Hepatocyte (in vitro differentiated cells): ENCODE results near the gene PTPRN2. TPM values are rescaled to one million over a fixed set of nuclear protein-coding genes. Genes with fewer than 3 reads are reported as not detected.

ENCODE experiments used
- DNase-seq: peaks from one replicate; pipeline ENCODE4 v3.0.0-alpha.2; 2016; ENCODE audit warnings: low spot score
- H2AFZ ChIP-seq: fragments of 200-600 bp; sonication (generic); 2 replicates; pipeline ENCODE4 v1.6.0; 2016; ENCODE audit warnings: antibody characterized with exemption, mild to moderate bottlenecking
- H3K27ac ChIP-seq: fragments of 200-600 bp; sonication (generic); 2 replicates; pipeline ENCODE4 v1.5.1; 2016; ENCODE audit warnings: mild to moderate bottlenecking
- H3K27me3 ChIP-seq: fragments of 200-600 bp; sonication (generic); 2 replicates; pipeline ENCODE4 v1.6.1; 2016
- H3K36me3 ChIP-seq: fragments of 200-600 bp; sonication (generic); replicated peaks from 2 replicates; pipeline ENCODE4 v1.5.1; 2016; ENCODE audit warnings: low read depth; ENCODE audit not compliant: insufficient read depth
- H3K4me1 ChIP-seq: fragments of 200-600 bp; sonication (generic); 2 replicates; pipeline ENCODE4 v1.5.1; 2016; ENCODE audit warnings: mild to moderate bottlenecking, moderate library complexity; ENCODE audit not compliant: insufficient read depth
- H3K4me2 ChIP-seq: fragments of 200-600 bp; sonication (generic); 2 replicates; pipeline ENCODE4 v1.6.0; 2016
- H3K4me3 ChIP-seq: fragments of 200-600 bp; sonication (generic); 2 replicates; pipeline ENCODE4 v1.5.1; 2016; ENCODE audit warnings: mild to moderate bottlenecking
- H3K79me2 ChIP-seq: fragments of 200-600 bp; sonication (generic); 2 replicates; pipeline ENCODE4 v1.6.0; 2017; ENCODE audit warnings: mild to moderate bottlenecking
- H3K9me2 ChIP-seq: fragments of 200-600 bp; sonication (generic); replicated peaks from 2 replicates; pipeline ENCODE4 v1.6.0; 2017; ENCODE audit warnings: mild to moderate bottlenecking; ENCODE audit not compliant: insufficient read depth
- H3K9me3 ChIP-seq: fragments of 200-600 bp; sonication (generic); 2 replicates; pipeline ENCODE4 v1.5.1; 2016; ENCODE audit warnings: low read depth, mild to moderate bottlenecking
- H4K20me1 ChIP-seq: fragments of 200-600 bp; sonication (generic); 2 replicates; pipeline ENCODE4 v1.6.0; 2016; ENCODE audit warnings: mild to moderate bottlenecking; ENCODE audit not compliant: insufficient read depth, poor library complexity, severe bottlenecking
- EZH2 ChIP-seq: fragments of 200-600 bp; sonication (generic); IDR thresholded peaks from 2 replicates; pipeline ENCODE4 v1.6.1; 2016; ENCODE audit warnings: antibody characterized with exemption, mild to moderate bottlenecking, borderline replicate concordance
- EZH2phosphoT487 ChIP-seq: fragments of 200-600 bp; sonication (generic); IDR thresholded peaks from one replicate; pipeline ENCODE4 v1.6.1; 2018; ENCODE audit warnings: antibody characterized with exemption, mild to moderate bottlenecking, low read depth, moderate library complexity; ENCODE audit not compliant: unreplicated experiment, severe bottlenecking
- WGBS: methylation state at CpG from one replicate; pipeline ENCODE4 v1.1.6; 2016; ENCODE audit warnings: low lambda C conversion rate; ENCODE audit errors: missing lambda C conversion rate; 5-methylcytosine and 5-hydroxymethylcytosine counted together
- polyA plus RNA-seq: library from polyadenylated mRNA; unstranded; fragments of >200 nt; fragmentation: Nextera tagmentation; extraction: Ambion mirVana; gene quantifications from 2 replicates; pipeline ENCODE4 v1.2.1, GENCODE V29; 2016
- total RNA-seq: library from RNA; depleted of rRNA; stranded (reverse); fragments of >200 nt; gene quantifications from 2 replicates; pipeline ENCODE4 v1.2.3, GENCODE V29; 2014
- TF ChIP-seq, protein P1 (sequence below): fragments of 200-600 bp; sonication (generic); IDR thresholded peaks from 2 replicates; pipeline ENCODE4 v1.5.1; 2016; ENCODE audit warnings: antibody characterized with exemption, mild to moderate bottlenecking; ENCODE audit not compliant: poor library complexity

Gene PTPRN2
- total and polyA plus RNA-seq, 2 experiments from 2014 or later = 2.1 to 3.3 TPM

DNA sequence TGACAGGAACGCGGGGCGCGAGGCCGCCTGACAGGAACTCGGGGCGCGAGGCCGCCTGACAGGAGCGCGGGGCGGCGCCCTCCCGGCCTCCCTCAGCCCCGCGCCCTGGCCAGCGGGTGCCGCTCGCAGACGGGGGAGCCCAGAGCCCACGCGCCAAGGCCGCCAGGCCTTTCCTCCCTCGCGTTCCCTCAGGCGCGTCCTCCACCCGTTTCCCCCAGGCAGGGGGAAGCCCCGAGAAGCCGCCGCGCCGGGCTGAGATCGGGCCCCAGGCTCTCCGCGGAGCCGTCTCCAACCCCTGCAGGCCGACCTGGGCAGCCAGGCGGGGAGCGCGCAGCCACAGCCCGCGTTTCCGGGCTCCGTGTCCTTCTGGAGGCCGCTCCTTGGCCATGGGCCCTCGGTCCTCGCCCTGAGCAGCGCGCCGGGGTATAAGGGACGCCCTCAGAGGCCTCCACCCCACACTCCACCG is 17.7 kb downstream of the PTPRN2 start:
- no peak for DNase-seq
- TF ChIP-seq EZH2phosphoT487 (no peak), EZH2 (no peak)
- TF ChIP-seq, protein P1, sequence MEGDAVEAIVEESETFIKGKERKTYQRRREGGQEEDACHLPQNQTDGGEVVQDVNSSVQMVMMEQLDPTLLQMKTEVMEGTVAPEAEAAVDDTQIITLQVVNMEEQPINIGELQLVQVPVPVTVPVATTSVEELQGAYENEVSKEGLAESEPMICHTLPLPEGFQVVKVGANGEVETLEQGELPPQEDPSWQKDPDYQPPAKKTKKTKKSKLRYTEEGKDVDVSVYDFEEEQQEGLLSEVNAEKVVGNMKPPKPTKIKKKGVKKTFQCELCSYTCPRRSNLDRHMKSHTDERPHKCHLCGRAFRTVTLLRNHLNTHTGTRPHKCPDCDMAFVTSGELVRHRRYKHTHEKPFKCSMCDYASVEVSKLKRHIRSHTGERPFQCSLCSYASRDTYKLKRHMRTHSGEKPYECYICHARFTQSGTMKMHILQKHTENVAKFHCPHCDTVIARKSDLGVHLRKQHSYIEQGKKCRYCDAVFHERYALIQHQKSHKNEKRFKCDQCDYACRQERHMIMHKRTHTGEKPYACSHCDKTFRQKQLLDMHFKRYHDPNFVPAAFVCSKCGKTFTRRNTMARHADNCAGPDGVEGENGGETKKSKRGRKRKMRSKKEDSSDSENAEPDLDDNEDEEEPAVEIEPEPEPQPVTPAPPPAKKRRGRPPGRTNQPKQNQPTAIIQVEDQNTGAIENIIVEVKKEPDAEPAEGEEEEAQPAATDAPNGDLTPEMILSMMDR = no peak
- peaks cover 42% of the 10 kb centered on the region for H3K27me3 ChIP-seq
- H3K9me2 ChIP-seq = no peaks in the 10 kb centered on the region
- no peak overlapping the region for H3K4me3 ChIP-seq
- peak overlapping the region; percentile 41 for H3K4me2 ChIP-seq
- no peaks in the 10 kb centered on the region for H3K79me2 ChIP-seq
- no peak overlapping the region for H3K27ac ChIP-seq
- H3K36me3 ChIP-seq = no peaks in the 10 kb centered on the region
- no peak overlapping the region for H2AFZ ChIP-seq
- H3K9me3 ChIP-seq = no peaks in the 10 kb centered on the region
- 41% methylated on average over 44 of the region's 53 CpGs for WGBS
- H3K4me1 ChIP-seq = no peaks in the 10 kb centered on the region
- H4K20me1 ChIP-seq = no peaks in the 10 kb centered on the region

DNA sequence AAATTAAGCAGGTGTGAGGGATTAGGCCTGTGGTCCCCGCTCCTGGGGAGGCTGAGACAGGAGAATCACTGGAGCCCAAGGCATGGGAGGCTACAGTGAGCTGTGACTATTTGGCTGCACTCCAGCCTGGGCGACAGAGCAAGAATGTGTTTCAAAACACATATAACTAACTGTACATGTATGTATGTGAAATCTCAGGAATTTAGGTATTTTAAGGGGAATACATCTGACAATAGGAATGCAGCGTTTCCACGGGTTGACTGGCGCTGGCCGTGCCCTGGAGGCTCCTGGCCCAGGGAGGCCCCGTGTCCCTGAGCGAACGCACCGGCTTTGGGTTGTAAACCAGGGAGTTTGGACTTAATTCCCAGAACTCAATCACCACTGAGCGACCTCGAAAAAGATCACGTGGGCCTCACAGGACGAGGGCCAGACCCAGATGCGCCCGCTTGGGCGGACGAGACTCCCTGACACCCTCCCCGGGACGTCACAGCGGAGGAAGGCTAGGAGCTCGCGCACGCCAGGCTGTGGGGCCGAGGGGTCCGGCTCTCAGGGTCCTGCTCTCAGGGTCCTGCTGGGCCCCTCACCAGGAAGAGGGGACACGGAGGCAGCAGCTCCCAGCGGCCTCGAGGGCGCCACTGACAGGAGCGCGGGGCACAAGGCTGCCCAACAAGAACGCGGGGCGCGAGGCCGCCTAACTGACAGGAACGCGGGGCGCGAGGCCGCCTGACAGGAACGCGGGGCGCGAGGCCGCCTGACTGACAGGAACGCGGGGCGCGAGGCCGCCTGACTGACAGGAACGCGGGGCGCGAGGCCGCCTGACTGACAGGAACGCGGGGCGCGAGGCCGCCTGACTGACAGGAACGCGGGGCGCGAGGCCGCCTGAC is 18.4 kb downstream of the PTPRN2 start:
- H2AFZ ChIP-seq = no peak overlapping the region
- peaks cover 45% of the 10 kb centered on the region for H3K27me3 ChIP-seq
- WGBS = 88% methylated on average over 25 of the region's 67 CpGs
- no peaks in the 10 kb centered on the region for H3K36me3 ChIP-seq
- H4K20me1 ChIP-seq = no peaks in the 10 kb centered on the region
- no peaks in the 10 kb centered on the region for H3K9me3 ChIP-seq
- TF ChIP-seq EZH2phosphoT487 (no peak), EZH2 (no peak)
- TF ChIP-seq, protein P1 = no peak
- H3K4me3 ChIP-seq = no peak overlapping the region
- H3K79me2 ChIP-seq = no peaks in the 10 kb centered on the region
- no peaks in the 10 kb centered on the region for H3K4me1 ChIP-seq
- H3K4me2 ChIP-seq = no peak overlapping the region
- no peak overlapping the region for H3K27ac ChIP-seq
- no peak for DNase-seq
- H3K9me2 ChIP-seq = no peaks in the 10 kb centered on the region

DNA sequence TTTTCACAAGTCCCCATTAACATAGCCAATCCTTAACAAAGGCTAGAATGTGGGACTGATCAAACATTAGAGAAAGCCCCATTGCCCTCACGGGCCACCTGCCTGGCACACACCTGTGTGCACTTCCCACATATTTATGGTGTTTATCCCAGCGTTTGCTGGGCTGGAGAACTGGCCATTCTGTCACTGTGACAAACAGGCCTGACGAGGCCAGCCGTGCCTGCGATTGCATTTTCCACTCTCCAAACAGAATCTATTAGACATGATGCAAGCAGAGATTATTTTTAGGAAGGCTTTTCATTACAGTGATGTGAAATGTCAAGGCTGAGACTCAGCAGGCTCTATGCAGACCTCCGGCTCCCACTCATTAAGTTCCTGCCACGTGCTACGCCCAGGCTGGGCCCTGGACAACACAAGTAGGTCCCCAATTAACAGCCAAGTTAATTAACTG is 20.4 kb downstream of the PTPRN2 start:
- Histone ChIP-seq H3K9me2 (no peaks in the 10 kb centered on the region), H3K4me3 (no peak overlapping the region), H3K9me3 (no peaks in the 10 kb centered on the region), H3K27me3 (peaks cover 45% of the 10 kb centered on the region), H3K79me2 (no peaks in the 10 kb centered on the region), H4K20me1 (no peaks in the 10 kb centered on the region), H3K4me1 (no peaks in the 10 kb centered on the region), H2AFZ (no peak overlapping the region), H3K4me2 (no peak overlapping the region), H3K27ac (no peak overlapping the region), H3K36me3 (no peaks in the 10 kb centered on the region)
- WGBS = 62% methylated on average over 8 of the region's 8 CpGs
- TF ChIP-seq EZH2phosphoT487 (no peak), EZH2 (no peak)
- TF ChIP-seq, protein P1 = no peak
- DNase-seq = no peak
